Small intestine (tissue), 7 donors: ENCODE results near the gene IFNLR1. TPM values are rescaled to one million over a fixed set of nuclear protein-coding genes. Genes with fewer than 3 reads are reported as not detected.

Experiments used
- DNase-seq, 2 donors: peaks; one replicate each; pipeline versions ENCODE4 v3.0.0 to v3.0.0-alpha.2; 2013
- FAIRE-seq: peaks from 2 replicates; lab custom pipeline; 2012; peaks lifted over from hg19 to GRCh38; lab: Jason Lieb, UNC
- H3K27ac ChIP-seq, 3 donors: one replicate each; pipeline ENCODE4 v1.5.1; 2013; ENCODE audit warnings: low read length in 2 of 3, mild to moderate bottlenecking in 2 of 3, control low read depth in 1 of 3, inconsistent platforms in 1 of 3, low read depth in 1 of 3, moderate library complexity in 1 of 3
- H3K27me3 ChIP-seq, 3 donors: one replicate each; pipeline ENCODE4 v1.6.1; 2013; ENCODE audit warnings: low read length in 3 of 3, inconsistent platforms in 1 of 3; ENCODE audit not compliant: control insufficient read depth in 3 of 3, insufficient read depth in 3 of 3
- H3K36me3 ChIP-seq, 3 donors: one replicate each; pipeline ENCODE4 v1.6.1; 2013; ENCODE audit warnings: low read length in 3 of 3, inconsistent platforms in 1 of 3, low read depth in 1 of 3, mild to moderate bottlenecking in 1 of 3, moderate library complexity in 1 of 3; ENCODE audit not compliant: control insufficient read depth in 3 of 3, insufficient read depth in 2 of 3
- H3K4me1 ChIP-seq, 3 donors: one replicate each; pipeline ENCODE4 v1.6.1; 2013; ENCODE audit warnings: low read length in 2 of 3, inconsistent platforms in 1 of 3, low read depth in 1 of 3, mild to moderate bottlenecking in 1 of 3, moderate library complexity in 1 of 3; ENCODE audit not compliant: control insufficient read depth in 3 of 3, insufficient read depth in 2 of 3
- H3K4me3 ChIP-seq, 3 donors: one replicate each; pipeline ENCODE4 v1.5.1; 2013; ENCODE audit warnings: low read length in 3 of 3, control low read depth in 1 of 3, inconsistent platforms in 1 of 3, low read depth in 1 of 3, mild to moderate bottlenecking in 1 of 3, moderate library complexity in 1 of 3
- H3K9me3 ChIP-seq, 2 donors: one replicate each; pipeline ENCODE4 v1.6.1; 2013; ENCODE audit warnings: low read depth in 1 of 2, low read length in 1 of 2; ENCODE audit not compliant: control insufficient read depth in 2 of 2, insufficient read depth in 1 of 2
- WGBS, 3 donors: extraction: QIAGEN DNeasy Blood & Tissue Kit; methylation state at CpG; one replicate each; pipeline ENCODE4 v1.1.7; 2013; 5-methylcytosine and 5-hydroxymethylcytosine counted together
- polyA plus RNA-seq, 4 donors: library from polyadenylated mRNA; stranded (reverse) in 3 of 4; unstranded in 1 of 4; fragments of 200-250 nt in 3 of 4; fragments of 120-200 nt in 1 of 4; gene quantifications; one replicate each; pipeline versions ENCODE4 v1.2.1 to v1.2.3, GENCODE V29; 2013
- donor health status: healthy with polysubstance abuse.
- donor health status: control.
- donor health status: control.
- donor health status: Bipolar disorder and iron deficiency.
- donor health status: healthy.

IFNLR1 gene
- polyA plus RNA-seq, 4 donors = 4.8 to 9.8 (median 6.9) TPM

DNA sequence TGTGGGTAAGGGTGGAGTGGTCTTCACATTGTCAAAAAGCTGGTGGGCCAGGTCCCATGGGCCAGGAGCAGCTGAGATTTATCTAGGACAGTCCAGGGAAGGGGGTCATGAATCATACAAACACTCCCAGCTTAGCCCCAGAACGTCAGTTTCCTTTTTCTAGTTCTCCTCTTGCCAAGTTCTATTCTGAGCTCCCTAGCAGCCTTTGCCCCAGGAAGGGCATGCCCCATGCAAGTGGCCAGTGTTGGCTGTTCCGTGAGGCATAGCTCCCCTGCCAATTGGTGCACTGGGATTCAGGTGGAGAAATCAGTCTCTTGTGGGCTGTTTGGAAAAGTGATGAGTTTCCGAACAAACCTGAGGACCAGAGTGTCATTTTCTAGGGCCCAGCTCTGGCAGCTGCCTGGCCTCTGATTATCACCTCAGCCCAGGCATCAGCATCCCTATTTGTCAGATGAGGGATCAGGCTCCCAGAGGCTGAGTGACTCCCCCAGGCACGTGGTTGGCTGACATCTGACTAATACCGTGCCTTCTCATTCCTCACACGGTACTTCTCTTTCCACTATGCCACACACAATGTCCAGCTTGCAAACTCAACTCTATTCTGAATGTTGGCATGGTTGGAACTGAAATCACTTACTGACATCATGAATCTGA is 60.9 kb downstream of the IFNLR1 start:
- DNase-seq (no peak), FAIRE-seq (no peak)
- peaks cover 0 to 10% (median 0%) of the 10 kb centered on the region in 3 donors for H3K4me1 ChIP-seq
- no peaks in the 10 kb centered on the region for H3K27me3 ChIP-seq
- H3K36me3 ChIP-seq = peaks cover 2 to 80% (median 26%) of the 10 kb centered on the region in 3 donors
- no peak overlapping the region for H3K27ac ChIP-seq
- peaks cover 0 to 7% of the 10 kb centered on the region in 2 donors for H3K9me3 ChIP-seq
- no peak overlapping the region for H3K4me3 ChIP-seq
- 46 to 71% (median 54%) methylated on average over 6 of the region's 6 CpGs for WGBS, 3 donors

DNA sequence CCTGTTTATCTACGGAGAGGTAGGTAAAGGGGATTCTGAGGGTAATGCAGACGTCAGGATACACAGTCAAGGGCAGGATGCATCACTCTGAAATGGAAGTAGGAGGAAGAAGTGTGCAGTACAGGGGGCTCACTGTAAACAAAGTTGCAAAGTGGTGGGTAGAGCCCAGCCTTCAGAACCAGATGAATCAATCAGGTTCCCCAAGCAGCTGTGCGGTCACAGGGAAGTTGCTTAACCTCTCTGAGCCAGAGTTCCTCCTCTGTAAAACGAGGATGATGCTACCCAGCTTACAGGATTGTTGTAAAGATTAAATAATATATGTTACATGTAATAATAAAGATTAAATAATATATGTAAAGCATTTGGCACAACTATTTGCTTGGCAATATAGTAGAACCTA is 61.6 kb downstream of the IFNLR1 start:
- Histone ChIP-seq H3K27me3 (no peaks in the 10 kb centered on the region), H3K4me1 (peaks cover 0 to 17% (median 0%) of the 10 kb centered on the region in 3 donors), H3K27ac (no peak overlapping the region), H3K4me3 (no peak overlapping the region), H3K9me3 (peaks cover 0 to 3% of the 10 kb centered on the region in 2 donors), H3K36me3 (peaks cover 2 to 83% (median 26%) of the 10 kb centered on the region in 3 donors)
- no peak for FAIRE-seq
- no peak for DNase-seq
- 72 to 93% (median 78%) methylated on average over 4 of the region's 4 CpGs for WGBS, 3 donors

DNA sequence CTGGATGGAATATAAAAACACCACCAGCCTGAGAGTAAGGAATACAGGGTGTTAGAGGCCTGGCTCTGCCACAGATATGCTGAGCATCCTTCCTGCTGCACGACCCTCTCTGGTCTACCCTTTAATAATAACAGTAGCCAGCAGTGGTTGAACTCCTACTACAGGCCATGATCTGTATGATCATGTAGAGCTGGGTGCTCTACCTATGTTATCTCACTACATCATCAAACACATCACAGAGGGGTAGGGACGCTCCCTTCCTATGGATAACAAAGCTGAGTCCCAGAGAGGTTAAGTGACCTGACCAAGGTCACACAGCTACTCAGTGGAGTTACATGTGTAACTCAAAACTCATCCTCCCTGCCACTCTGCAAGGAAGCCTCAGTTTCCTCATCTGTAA is 62.1 kb downstream of the IFNLR1 start:
- H3K36me3 ChIP-seq = peaks cover 2 to 81% (median 23%) of the 10 kb centered on the region in 3 donors
- WGBS, 3 donors = 65 to 83% (median 79%) methylated on average over 2 of the region's 2 CpGs
- peaks cover 0 to 21% (median 0%) of the 10 kb centered on the region in 3 donors for H3K4me1 ChIP-seq
- no peak overlapping the region for H3K4me3 ChIP-seq
- H3K27ac ChIP-seq = no peak overlapping the region
- no peaks in the 10 kb centered on the region for H3K27me3 ChIP-seq
- DNase-seq = no peak
- H3K9me3 ChIP-seq = no peaks in the 10 kb centered on the region
- no peak for FAIRE-seq

DNA sequence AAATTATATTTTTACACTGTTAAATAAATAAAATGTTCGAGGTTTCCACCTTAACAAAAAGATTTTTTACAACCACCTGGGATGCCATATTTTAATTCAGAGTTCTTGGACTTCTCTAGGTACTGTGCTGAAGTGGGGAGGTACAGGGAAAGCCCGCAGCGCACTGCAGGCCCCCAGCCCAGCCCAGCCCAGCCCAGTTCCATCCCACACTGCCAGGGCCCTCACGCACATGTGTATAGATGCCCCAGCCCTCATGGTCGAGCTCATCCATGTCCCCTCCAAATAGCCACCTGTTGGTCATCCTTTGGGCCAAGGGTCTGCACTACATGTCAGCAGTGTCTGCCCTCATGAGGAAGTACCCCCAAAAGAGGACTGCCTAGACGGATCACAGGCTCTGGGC is 63.5 kb downstream of the IFNLR1 start:
- DNase-seq = no peak
- Histone ChIP-seq H3K27me3 (no peaks in the 10 kb centered on the region), H3K9me3 (no peaks in the 10 kb centered on the region), H3K4me3 (no peak overlapping the region), H3K36me3 (peaks cover 2 to 84% (median 20%) of the 10 kb centered on the region in 3 donors), H3K27ac (no peak overlapping the region), H3K4me1 (peaks cover 0 to 35% (median 10%) of the 10 kb centered on the region in 3 donors)
- no peak for FAIRE-seq
- WGBS, 3 donors = 87 to 90% (median 89%) methylated on average over 6 of the region's 6 CpGs

DNA sequence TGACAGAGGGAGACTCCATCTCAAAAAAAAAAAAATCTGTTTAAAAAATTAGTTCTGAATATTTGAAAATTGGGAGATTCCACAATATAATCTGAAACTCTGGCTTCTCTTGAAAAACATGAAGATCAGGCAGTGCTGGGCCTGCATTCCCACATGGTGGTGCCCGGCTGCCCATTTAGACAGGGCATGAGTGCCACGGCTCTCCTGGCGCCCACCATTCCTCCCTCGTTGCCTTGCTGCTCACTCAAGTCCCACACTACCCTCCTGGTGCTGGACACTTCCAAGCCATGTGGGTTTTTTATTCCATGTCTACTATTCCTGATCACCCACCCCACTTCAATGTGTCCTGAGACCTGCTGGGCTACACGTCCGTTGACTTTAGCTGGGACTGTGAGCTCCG is 64.3 kb downstream of the IFNLR1 start:
- DNase-seq (no peak), FAIRE-seq (no peak)
- Histone ChIP-seq H3K9me3 (no peaks in the 10 kb centered on the region), H3K4me1 (peaks cover 0 to 43% (median 13%) of the 10 kb centered on the region in 3 donors), H3K27ac (no peak overlapping the region), H3K4me3 (no peak overlapping the region), H3K36me3 (peaks cover 2 to 77% (median 12%) of the 10 kb centered on the region in 3 donors), H3K27me3 (no peaks in the 10 kb centered on the region)
- 90 to 95% (median 91%) methylated on average over 7 of the region's 7 CpGs for WGBS, 3 donors

DNA sequence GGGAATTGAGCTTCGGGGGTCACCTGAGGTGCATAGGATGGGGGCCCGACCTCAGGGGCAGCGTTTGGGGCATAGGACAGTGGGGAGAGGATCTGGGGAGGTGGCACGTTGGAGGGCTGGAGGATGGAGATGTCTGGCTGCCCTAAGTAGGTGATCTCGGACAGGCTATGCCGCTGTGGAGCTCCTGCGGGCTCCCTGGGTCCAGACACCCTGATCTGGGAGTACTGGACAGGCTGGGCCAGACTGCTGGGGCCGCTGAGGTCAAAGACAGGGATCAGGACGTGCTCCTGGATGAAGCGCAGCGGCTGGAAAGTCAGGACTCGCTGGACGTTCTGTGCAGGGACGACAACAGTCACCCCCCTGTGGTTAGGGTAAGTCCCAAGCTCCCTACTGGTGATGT is 65.7 kb downstream of the IFNLR1 start:
- Histone ChIP-seq H3K27ac (peak overlapping the region; percentile 66 to 94 (median 88)), H3K4me1 (peaks cover 0 to 57% (median 13%) of the 10 kb centered on the region in 3 donors), H3K4me3 (no peak overlapping the region), H3K9me3 (no peaks in the 10 kb centered on the region), H3K27me3 (no peaks in the 10 kb centered on the region), H3K36me3 (peaks cover 2 to 74% (median 9%) of the 10 kb centered on the region in 3 donors)
- DNase-seq (no peak), FAIRE-seq (no peak)
- 73 to 85% (median 84%) methylated on average over 14 of the region's 14 CpGs for WGBS, 3 donors

DNA sequence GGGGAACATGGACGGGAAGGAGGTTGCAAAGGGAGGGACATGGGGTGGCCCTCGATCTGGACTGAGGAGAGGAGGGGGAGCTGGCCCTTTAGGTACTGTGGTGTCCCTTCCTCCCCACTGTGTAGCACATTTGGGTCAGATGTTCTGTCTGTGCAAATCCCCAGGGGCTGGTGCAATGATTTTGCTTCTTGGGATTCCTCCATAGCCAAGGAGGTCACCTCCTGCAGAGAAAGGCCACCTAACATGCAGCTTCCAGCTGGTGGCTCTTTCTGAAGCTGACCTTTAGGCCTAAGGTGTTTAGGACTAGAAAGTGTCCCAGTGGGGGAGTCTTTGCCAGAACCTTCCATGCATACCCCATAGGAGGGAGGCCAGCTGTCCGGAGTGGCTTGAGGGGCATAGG is 66.1 kb downstream of the IFNLR1 start:
- peaks cover 0 to 61% (median 13%) of the 10 kb centered on the region in 3 donors for H3K4me1 ChIP-seq
- DNase-seq (no peak), FAIRE-seq (no peak)
- H3K4me3 ChIP-seq = no peak overlapping the region
- peaks cover under 1 to 73% (median 9%) of the 10 kb centered on the region in 3 donors for H3K36me3 ChIP-seq
- WGBS, 3 donors = 46 to 52% (median 48%) methylated on average over 3 of the region's 3 CpGs
- H3K27ac ChIP-seq = peak overlapping the region; percentile 66 to 94 (median 88)
- no peaks in the 10 kb centered on the region for H3K9me3 ChIP-seq
- no peaks in the 10 kb centered on the region for H3K27me3 ChIP-seq

DNA sequence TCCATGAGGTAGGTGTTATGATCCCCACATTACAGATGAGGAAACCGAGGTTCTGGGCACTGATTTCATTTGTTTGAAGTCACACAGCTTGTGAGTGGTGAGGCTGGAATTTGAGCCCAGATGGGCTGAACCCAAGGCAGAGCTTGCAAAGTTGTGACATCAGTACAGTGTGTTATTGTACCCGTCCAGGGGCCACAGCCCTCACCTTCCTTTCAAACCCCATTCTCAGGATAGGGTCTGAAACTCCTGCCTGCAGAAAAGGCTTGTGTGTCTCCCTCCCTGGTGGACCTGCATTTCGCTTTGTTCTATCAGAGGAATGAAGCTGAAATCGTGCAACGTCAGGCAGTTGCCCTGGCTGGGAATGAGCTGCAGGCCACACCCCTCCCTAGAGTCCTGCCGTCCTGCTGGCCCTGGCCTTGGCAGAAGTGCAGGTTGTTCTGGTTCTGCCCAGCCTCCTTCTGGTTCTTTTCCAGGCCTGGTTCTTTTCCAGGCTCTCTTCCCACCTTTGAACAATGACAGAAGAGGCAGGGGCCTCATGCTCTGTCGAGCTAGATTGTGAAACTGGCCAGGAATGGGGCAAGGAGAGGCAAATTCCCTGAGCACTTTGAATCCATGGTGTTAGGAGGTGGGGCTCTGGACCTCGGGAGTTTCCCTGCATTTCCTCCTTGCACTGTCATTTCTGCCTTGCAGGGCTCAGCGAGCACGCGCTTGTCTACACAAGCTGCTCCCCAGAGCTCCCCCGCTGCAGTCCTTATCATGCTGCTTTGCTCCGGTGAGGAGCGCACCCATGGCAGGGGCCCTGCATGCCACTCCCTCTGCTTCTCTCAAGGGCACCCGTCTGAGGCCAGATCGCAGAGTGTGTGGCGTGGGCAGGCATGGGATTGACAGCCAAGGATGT is 67.0 kb downstream of the IFNLR1 start:
- Histone ChIP-seq H3K4me3 (no peak overlapping the region), H3K4me1 (peaks cover 0 to 64% (median 13%) of the 10 kb centered on the region in 3 donors), H3K27me3 (no peaks in the 10 kb centered on the region), H3K36me3 (peaks cover 0 to 68% (median 9%) of the 10 kb centered on the region in 3 donors), H3K9me3 (no peaks in the 10 kb centered on the region), H3K27ac (peak overlapping the region; percentile 66 to 94 (median 88))
- DNase-seq (peak; percentile 89 to 95), FAIRE-seq (no peak)
- 10 to 44% (median 23%) methylated on average over 17 of the region's 17 CpGs for WGBS, 3 donors
